HepG2 (cell line): ENCODE measurements around the gene CD46. TPM values are rescaled to one million over a fixed set of nuclear protein-coding genes. Genes with fewer than 3 reads are reported as not detected.

Experiments used
- ATAC-seq: fragments of 200-7000 bp; cut with Tn5 transposase; 3 replicates; pipeline ENCODE4 v1.9.1; 2020; ENCODE audit warnings: mild to moderate bottlenecking, moderate library complexity
- BruUV-seq: library from RNA; stranded (reverse); fragments of 400-500 nt; replicated peaks from 2 replicates; lab custom pipeline; 2021; lab: Mats Ljungman, UMichigan
- CTCF ChIA-PET: fragments of 300-600 bp; formaldehyde crosslinking; extraction: SDS; loops from one replicate; lab custom pipeline; 2021; ENCODE audit warnings: low total read pairs, inconsistent platforms, low intra/inter-chr PET ratio; lab: Yijun Ruan, JAX
- POLR2A ChIA-PET: fragments of 350-600 bp; sonication (Branson Sonifier 250); formaldehyde crosslinking; loops from one replicate; lab custom pipeline; 2020; ENCODE audit warnings: antibody characterized with exemption, inconsistent platforms; lab: Yijun Ruan, JAX
- DNase-seq: peaks from one replicate; pipeline ENCODE4 v3.0.0-alpha.2; 2015; ENCODE audit warnings: low spot score
- FAIRE-seq: peaks from 3 replicates; lab custom pipeline; 2011; peaks lifted over from hg19 to GRCh38; lab: Jason Lieb, UNC
- H2AFZ ChIP-seq: one replicate; pipeline ENCODE4 v1.6.1; 2011; ENCODE audit warnings: low read length, inconsistent platforms
- H3K27ac ChIP-seq: fragments of 300-600 bp; 3 replicates; pipeline ENCODE4 v1.8.0; 2011; ENCODE audit warnings: mixed run types, mild to moderate bottlenecking, mixed read lengths, low read length, inconsistent platforms; ENCODE audit not compliant: insufficient read depth; ENCODE audit errors: extremely low read length
- H3K27me3 ChIP-seq, 2 experiments: fragments of 200-600 bp in 1 of 2; 2 replicates in 1 of 2; 3 replicates in 1 of 2; pipeline versions ENCODE4 v1.6.0 to v1.8.0; 2011; ENCODE audit warnings: low read length in 2 of 2, mild to moderate bottlenecking in 2 of 2, moderate library complexity in 2 of 2, inconsistent platforms in 1 of 2; ENCODE audit not compliant: insufficient read depth in 2 of 2, control insufficient read depth in 1 of 2
- H3K36me3 ChIP-seq, 2 experiments: fragments of 200-600 bp in 1 of 2; replicated peaks in 1 of 2; 2 replicates in 1 of 2; 3 replicates in 1 of 2; pipeline versions ENCODE4 v1.5.1 to v1.8.0; 2011; ENCODE audit warnings: low read length in 2 of 2, inconsistent platforms in 1 of 2; ENCODE audit not compliant: insufficient read depth in 2 of 2, control insufficient read depth in 1 of 2
- H3K4me1 ChIP-seq: 2 replicates; pipeline ENCODE4 v1.5.1; 2012; ENCODE audit warnings: low read length, inconsistent platforms; ENCODE audit not compliant: insufficient read depth
- H3K4me2 ChIP-seq: 2 replicates; pipeline ENCODE4 v1.6.0; 2011; ENCODE audit warnings: low read depth, low read length, inconsistent platforms
- H3K4me3 ChIP-seq, 3 experiments: fragments of 200-600 bp in 1 of 3; sonication (generic), shearing (Covaris generic) in 1 of 3; replicated peaks in 1 of 3; 2 replicates each; pipeline ENCODE4 v1.5.1; 2011 to 2016; ENCODE audit warnings: low read length in 3 of 3, inconsistent platforms in 2 of 3, low read depth in 2 of 3, mild to moderate bottlenecking in 2 of 3, control low read depth in 1 of 3, mixed read lengths in 1 of 3; ENCODE audit not compliant: insufficient read depth in 1 of 3
- H3K79me2 ChIP-seq: one replicate; pipeline ENCODE4 v1.6.1; 2011; ENCODE audit warnings: low read length, inconsistent platforms; ENCODE audit not compliant: insufficient read depth
- H3K9ac ChIP-seq: 2 replicates; pipeline ENCODE4 v1.6.0; 2011; ENCODE audit warnings: mild to moderate bottlenecking, low read depth, low read length, inconsistent platforms; ENCODE audit not compliant: insufficient read depth
- H3K9me3 ChIP-seq: 2 replicates; pipeline ENCODE4 v1.5.1; 2012; ENCODE audit warnings: mild to moderate bottlenecking, low read length
- H4K20me1 ChIP-seq: 2 replicates; pipeline ENCODE4 v1.6.0; 2011; ENCODE audit warnings: inconsistent platforms, mild to moderate bottlenecking, low read length, moderate library complexity; ENCODE audit not compliant: insufficient read depth
- AGO2 ChIP-seq: fragments of 200-400 bp; formaldehyde crosslinking; optimal IDR thresholded peaks from 2 replicates; pipeline ENCODE3; 2017; ENCODE audit warnings: mild to moderate bottlenecking, low read depth, low read length, moderate library complexity
- EED ChIP-seq: sonication (generic); formaldehyde crosslinking; IDR thresholded peaks from 2 replicates; pipeline ENCODE4 v1.5.0; 2020; ENCODE audit warnings: mild to moderate bottlenecking, missing genetic modification reagents
- NFE2 ChIP-seq: sonication (generic); formaldehyde crosslinking; IDR thresholded peaks from 2 replicates; pipeline ENCODE4 v1.4.0; 2020; ENCODE audit warnings: missing genetic modification reagents
- POLR2A ChIP-seq, 2 experiments: IDR thresholded peaks; 2 replicates each; pipeline ENCODE4 v1.6.1; 2011; ENCODE audit warnings: low read depth in 2 of 2, low read length in 2 of 2, mild to moderate bottlenecking in 1 of 2, moderate library complexity in 1 of 2; ENCODE audit not compliant: insufficient read depth in 1 of 2
- REST ChIP-seq, 2 experiments: IDR thresholded peaks; 2 replicates each; pipeline ENCODE4 v1.6.1; 2011 to 2012; ENCODE audit warnings: low read length in 2 of 2, borderline replicate concordance in 1 of 2, low read depth in 1 of 2, mild to moderate bottlenecking in 1 of 2, moderate library complexity in 1 of 2
- SAFB2 ChIP-seq: sonication (generic); formaldehyde crosslinking; IDR thresholded peaks from 2 replicates; pipeline ENCODE4 v1.5.1; 2020; ENCODE audit warnings: missing genetic modification reagents, low read depth, mild to moderate bottlenecking, borderline replicate concordance
- WGBS: methylation state at CpG from one replicate; pipeline ENCODE4 v1.1.6; 2017; ENCODE audit warnings: low lambda C conversion rate; 5-methylcytosine and 5-hydroxymethylcytosine counted together
- in situ Hi-C: cut with HindIII; loops from 2 replicates; pipeline ENCODE4 v1.10.0; 2017; ENCODE audit warnings: low pct_unique_long_range_greater_than_20kb; ENCODE audit not compliant: extremely low pct_ligation_motif_present
- intact Hi-C: fragments of 100-400 bp; cut with micrococcal nuclease; formaldehyde crosslinking; loops from one replicate; pipeline ENCODE4 v1.10.0; 2022; ENCODE audit not compliant: unreplicated experiment
- polyA plus RNA-seq, 8 experiments: library from polyadenylated mRNA; depleted of rRNA in 3 of 8; stranded (reverse) in 7 of 8; unstranded in 1 of 8; fragments of >200 nt; fragmentation: Illumina TruSeq in 4 of 8; extraction: Trizol in 4 of 8; gene quantifications; 2 replicates each; pipeline versions ENCODE4 v1.2.1 to v1.2.3, GENCODE V29; 2011 to 2016; ENCODE audit warnings: low read depth in 4 of 8, missing spikeins in 1 of 8, mixed read lengths in 1 of 8; ENCODE audit not compliant: insufficient read depth in 1 of 8
- total RNA-seq, 5 experiments: library from RNA; depleted of rRNA; stranded (reverse); fragments of >200 nt; fragmentation: Illumina TruSeq; extraction: Trizol; gene quantifications; 2 replicates each; pipeline ENCODE4 v1.2.3, GENCODE V29; 2016; ENCODE audit warnings: low read depth in 1 of 5
- TF ChIP-seq, protein P1 (sequence below): sonication (generic); formaldehyde crosslinking; IDR thresholded peaks from 2 replicates; pipeline ENCODE4 v1.4.0; 2020; ENCODE audit warnings: mild to moderate bottlenecking, missing genetic modification reagents, borderline replicate concordance

The CD46 gene
- total and polyA plus RNA-seq, 2 of the 13 experiments (the other 11 are each of a cell fraction or from before 2014, with no cell fraction given), result 130 to 277 TPM

GRCh38 chr1:207762622-207763021 is 10.8 kb downstream of the CD46 start:
- in situ Hi-C loops, result no loop called here
- Histone ChIP-seq H3K9me3 (no peaks in the 10 kb centered on the region), H3K79me2 (peaks cover 12% of the 10 kb centered on the region), H3K4me2 (no peak overlapping the region), H3K4me3 (no peak overlapping the region), H3K27me3 (no peaks in the 10 kb centered on the region), H2AFZ (no peak overlapping the region), H3K9ac (no peak overlapping the region), H3K36me3 (peaks cover 10 to 84% of the 10 kb centered on the region in 2 experiments), H3K27ac (no peak overlapping the region), H3K4me1 (no peaks in the 10 kb centered on the region), H4K20me1 (no peaks in the 10 kb centered on the region)
- 88% methylated on average over 11 of the region's 13 CpGs for WGBS
- ChIA-PET POLR2A (interaction anchor here (1.4 kb wide), 1 partner anchor 10 kb away, joined by 6 read pairs; no protein-coding TSS in a partner anchor), CTCF (no interaction called here)
- intact Hi-C loops, result no loop called here
- peak; percentile 49 for ATAC-seq
- no peak for DNase-seq
- FAIRE-seq, result no peak
- no peak for TF ChIP-seq NFE2
- no peak for TF ChIP-seq EED (CRISPR knock-in tag)
- TF ChIP-seq SAFB2 (CRISPR knock-in tag), result no peak
- no peak for TF ChIP-seq REST (IDR thresholded peaks at IDR 0.05; ENCODE audit: borderline replicate concordance in 1 of 2, low read depth in 1 of 2, low read length in 2 of 2)
- TF ChIP-seq POLR2A (IDR thresholded peaks at IDR 0.05; ENCODE audit: insufficient read depth in 1 of 2, low read depth in 2 of 2, low read length in 2 of 2), result peak in 1 of 2 experiments; percentile 21; a peak in 1 of 4 replicates
- TF ChIP-seq, protein P1, sequence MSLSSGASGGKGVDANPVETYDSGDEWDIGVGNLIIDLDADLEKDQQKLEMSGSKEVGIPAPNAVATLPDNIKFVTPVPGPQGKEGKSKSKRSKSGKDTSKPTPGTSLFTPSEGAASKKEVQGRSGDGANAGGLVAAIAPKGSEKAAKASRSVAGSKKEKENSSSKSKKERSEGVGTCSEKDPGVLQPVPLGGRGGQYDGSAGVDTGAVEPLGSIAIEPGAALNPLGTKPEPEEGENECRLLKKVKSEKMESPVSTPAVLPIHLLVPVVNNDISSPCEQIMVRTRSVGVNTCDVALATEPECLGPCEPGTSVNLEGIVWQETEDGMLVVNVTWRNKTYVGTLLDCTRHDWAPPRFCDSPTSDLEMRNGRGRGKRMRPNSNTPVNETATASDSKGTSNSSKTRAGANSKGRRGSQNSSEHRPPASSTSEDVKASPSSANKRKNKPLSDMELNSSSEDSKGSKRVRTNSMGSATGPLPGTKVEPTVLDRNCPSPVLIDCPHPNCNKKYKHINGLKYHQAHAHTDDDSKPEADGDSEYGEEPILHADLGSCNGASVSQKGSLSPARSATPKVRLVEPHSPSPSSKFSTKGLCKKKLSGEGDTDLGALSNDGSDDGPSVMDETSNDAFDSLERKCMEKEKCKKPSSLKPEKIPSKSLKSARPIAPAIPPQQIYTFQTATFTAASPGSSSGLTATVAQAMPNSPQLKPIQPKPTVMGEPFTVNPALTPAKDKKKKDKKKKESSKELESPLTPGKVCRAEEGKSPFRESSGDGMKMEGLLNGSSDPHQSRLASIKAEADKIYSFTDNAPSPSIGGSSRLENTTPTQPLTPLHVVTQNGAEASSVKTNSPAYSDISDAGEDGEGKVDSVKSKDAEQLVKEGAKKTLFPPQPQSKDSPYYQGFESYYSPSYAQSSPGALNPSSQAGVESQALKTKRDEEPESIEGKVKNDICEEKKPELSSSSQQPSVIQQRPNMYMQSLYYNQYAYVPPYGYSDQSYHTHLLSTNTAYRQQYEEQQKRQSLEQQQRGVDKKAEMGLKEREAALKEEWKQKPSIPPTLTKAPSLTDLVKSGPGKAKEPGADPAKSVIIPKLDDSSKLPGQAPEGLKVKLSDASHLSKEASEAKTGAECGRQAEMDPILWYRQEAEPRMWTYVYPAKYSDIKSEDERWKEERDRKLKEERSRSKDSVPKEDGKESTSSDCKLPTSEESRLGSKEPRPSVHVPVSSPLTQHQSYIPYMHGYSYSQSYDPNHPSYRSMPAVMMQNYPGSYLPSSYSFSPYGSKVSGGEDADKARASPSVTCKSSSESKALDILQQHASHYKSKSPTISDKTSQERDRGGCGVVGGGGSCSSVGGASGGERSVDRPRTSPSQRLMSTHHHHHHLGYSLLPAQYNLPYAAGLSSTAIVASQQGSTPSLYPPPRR, result no peak
- TF ChIP-seq AGO2, result peak; percentile 44
- TF ChIP-seq, all 625 proteins: peak for 2
- no TSS peak for BruUV-seq
